Activated CD4-positive, alpha-beta T cell treated with anti-CD3 and anti-CD28 coated beads, Interleukin-2, Interleukin-4, amounts not matched to agents 100 ng/mL and 50 ng/mL, durations not matched to agents 16 hours and 8 hours (primary cell): Measurements from ENCODE around the gene CAMK2B.

Experiments used
- DNase-seq: peaks from one replicate; pipeline ENCODE4 v3.0.0-alpha.2; 2020; ENCODE audit warnings: low spot score

The CAMK2B gene

DNA sequence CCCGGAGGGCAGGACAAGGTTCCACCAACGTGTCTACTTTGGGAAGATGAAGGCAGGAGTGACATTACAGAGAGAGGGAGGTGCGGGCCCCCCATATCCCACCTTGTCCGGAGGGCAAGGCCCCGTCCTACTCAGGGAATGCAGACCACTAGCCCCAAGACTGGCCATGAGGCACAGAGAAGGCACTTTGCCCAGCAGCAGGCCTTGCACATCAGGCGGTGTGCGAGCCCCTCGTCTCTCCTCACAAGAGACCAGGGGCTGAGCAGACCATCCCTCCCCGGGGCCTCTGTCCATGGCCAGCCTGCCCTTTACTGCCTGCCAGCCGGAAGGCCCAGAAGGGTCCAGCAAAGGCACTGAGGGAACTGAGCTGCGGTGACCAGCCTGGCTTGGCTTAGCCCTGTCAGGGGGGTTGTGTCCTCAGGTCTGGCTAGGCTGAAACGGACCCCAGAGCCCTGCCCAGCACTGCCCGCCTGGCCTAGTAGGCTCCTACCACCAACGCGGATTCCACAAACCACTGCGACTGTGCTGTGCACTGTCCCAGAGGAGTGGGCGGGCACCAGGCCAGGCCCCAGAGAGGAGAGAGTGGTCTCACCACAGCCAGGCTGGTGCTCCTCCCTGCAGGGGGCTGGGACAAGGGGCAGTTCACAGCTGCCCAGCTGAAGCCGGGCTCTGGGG is 16.7 kb downstream of the CAMK2B start:
- DNase-seq: no peak

DNA sequence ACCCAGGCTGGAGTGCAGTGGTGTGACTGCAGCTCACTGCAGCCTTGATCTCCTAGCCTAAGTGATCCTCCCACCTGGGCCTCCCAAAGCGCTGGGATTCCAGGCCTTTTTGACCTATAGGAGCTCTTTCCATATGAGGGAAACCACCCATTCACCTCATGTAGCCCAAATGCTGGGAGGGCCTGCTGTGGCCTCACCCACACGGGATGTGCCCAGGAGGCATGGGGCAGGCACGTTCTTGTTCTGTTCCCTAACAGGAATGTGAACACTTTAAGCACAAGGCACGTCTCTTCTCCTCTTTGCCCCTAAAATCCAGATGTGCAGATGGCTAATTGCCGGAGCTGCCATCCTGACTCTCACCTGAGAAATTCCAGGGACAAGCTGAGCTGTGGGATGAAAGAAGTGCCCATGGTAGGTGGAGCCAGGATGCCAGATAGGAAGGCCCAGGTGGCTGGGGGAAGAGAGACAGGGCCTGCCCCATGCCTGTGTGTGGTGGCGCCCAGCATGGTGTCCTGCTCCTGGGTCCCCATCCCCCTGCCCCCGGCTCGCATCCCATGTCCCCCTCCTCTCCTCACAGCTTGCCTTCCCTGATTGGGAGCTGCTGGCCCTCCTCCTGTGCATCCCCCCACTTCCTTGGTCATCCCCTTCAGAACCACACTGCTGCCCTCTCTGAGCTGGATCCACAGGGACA is 17.3 kb downstream of the CAMK2B start:
- no peak for DNase-seq

DNA sequence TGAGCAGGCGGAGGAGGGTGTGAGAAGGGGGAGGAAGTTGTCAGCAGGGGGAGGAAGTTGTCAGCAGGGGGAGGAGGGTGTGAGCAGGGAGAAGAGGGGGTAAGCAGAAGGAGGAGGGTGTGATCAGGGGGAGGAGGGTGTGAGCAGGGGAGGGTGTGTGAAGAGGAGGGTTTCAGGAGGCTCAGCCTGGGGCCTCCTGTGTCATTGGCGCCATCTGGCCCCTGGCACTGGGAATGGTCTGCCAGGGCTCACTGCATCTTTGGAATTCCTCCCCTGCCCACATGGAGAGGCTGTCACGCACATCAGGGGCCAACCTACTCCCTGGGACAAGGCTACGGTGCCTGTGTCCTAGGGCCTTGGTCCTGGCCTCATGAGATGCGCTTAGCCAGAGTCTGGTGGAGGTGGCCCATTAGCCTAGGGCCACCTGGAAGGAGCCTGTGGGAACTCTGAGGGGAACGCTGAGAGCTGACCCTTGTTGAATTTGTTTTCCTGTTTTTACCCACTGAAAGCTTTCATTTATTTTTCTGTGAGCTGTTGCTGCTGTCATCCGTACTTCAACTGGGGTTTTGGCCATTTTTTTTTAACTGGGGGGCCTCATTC is 18.0 kb downstream of the CAMK2B start:
- peak; percentile 6 for DNase-seq

- DNase-seq: no peak
Measured at GRCh38 chr7:44306606-44307005, 18.8 kb downstream of the CAMK2B start.

DNA sequence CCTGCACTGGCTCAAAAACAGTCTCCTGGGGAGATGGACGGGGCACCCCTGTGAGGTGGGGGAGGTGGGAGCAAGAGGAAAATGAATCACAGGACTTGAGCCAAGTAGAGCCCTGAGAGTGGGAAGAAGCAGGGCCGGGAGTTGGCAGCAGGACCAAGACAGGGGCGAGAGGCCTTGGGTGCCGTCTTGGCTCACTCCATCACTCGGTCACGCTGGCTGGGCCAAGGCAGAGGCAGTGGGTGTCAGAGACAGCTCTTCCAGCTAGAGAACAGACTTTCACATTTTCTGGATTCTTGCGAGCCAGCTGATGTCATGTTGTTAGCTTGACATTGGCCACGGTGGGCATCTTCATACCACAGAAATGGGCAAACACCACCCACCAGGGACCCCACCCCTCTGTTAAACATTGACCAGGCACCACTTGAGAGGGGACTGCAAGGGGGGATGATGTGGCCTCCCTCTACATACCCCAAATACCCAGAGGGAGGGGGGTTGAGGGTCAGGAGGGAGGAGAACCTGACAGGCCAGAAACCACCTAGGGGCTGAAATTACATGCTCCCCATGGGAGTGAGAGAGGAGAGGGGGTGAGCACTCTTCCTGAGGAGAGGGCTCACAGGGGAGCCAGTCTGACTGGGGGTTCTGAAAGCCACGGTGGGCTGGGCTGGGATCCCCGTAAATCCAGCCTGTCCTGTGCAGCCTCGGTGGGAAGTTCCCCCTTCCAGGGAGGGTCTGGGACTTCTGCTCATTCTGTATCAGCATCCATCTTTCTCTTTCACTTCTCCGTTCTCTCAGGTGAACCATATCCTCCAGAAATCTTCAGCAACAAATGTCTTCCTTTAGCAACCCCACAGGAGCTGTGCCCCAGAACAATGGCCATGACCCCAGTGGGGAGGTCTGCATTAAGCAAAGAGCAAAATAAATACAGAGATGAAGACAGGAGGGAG is 19.6 kb downstream of the CAMK2B start:
- no peak for DNase-seq

DNA sequence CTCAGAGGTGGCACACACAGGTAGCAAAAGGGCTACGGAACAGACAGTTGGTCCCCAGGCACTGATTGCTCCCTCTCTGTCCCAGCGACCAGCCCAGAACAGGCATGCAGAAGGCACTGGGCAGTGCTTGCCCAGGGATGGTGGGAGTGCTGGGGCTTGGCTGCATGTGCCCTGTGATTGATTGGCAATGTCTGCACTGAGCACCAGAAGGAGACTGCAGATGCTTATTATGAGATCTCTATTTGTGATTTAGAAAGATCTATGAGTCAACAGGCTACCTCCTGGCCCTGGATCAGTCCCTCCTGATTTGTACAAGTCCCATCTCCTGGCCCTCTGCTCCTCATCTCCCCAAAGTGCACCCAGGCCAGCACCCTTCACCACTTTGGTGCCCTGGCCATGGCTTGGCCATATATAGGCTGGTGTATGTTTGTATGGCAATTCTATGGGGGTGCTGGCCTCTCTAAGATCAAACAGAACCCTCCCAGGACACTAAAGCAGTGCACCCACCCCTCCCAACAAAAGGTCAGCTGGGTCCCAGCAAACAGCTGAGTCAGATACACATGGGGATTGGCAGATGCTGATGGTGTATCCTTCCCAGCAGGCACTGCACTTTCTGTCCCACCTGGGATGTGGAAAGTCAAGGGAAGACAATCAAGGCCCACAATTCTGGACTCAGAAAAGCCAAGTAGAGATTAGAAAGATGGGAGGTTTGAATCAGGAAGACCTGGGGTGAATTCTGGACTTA is 30.9 kb downstream of the CAMK2B start:
- DNase-seq: no peak

- DNase-seq: no peak
Measured at GRCh38 chr7:44293561-44294324, 31.7 kb downstream of the CAMK2B start.

- no peak for DNase-seq
Measured at GRCh38 chr7:44292876-44293560, 32.4 kb downstream of the CAMK2B start.

GRCh38 chr7:44292420-44292817 is 33.0 kb downstream of the CAMK2B start:
- no peak for DNase-seq

DNA sequence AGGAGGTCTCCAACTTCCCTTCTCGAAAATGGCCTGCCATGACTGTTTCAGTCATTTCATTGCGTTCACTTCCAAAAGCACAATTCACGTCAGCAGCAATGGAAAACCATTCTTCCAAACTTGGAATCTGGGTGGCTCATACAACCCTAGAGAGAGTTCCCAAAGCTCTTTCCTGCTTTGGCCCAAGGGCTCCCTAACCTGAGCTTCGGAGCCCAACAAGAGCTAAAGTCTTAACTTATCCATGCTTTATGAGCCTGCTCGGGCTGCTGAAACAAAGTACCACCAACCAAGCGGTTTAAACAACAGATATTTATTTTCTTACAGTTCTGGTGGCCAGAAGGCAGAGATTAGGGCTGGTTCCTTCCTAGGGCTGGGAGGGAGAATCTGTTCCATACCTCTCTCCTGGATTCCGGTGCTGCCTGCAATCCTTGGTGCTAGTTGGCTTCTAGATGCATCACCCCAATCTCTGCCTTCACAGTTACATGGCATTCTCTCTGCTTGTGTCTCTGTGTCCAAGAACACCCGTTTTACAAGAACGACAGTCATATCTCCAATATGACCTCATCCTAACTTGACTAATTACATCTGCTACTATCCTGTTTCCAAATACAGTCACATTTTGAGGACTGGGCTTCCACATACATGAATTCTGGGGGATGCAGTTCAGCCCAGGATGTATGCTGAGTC is 33.5 kb downstream of the CAMK2B start:
- no peak for DNase-seq

DNA sequence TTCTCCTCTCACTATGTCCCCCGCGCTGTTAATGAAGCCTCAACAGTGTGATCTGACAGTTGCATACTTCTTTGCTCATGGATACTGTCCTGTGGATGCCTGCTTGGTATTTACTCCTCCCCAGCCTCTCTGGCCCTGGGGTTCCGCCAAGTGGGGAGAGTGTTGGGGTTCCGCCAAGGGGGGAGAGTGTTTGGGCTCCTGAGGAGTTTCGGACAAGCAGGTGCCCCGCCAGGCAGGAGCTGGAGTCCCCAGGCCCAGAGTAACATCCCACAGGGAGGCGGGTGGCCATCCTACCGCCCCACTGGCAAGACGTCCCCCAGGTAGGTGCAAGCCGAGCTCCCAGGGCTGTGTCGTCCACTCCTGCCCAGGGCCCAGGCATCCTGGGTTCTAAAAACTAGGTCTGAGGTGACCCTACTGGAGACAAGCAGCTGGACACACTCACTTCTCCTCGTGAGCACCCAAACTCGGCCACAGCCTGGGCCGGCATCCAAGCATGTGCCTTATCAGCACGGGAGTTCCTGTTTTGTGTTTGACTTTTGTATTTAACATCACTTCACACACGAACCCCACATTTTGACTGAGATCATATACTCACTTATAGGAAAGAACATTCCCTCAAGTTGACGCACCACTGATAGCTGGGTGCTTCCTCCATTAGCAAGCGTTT is 34.2 kb downstream of the CAMK2B start:
- DNase-seq: no peak

DNA sequence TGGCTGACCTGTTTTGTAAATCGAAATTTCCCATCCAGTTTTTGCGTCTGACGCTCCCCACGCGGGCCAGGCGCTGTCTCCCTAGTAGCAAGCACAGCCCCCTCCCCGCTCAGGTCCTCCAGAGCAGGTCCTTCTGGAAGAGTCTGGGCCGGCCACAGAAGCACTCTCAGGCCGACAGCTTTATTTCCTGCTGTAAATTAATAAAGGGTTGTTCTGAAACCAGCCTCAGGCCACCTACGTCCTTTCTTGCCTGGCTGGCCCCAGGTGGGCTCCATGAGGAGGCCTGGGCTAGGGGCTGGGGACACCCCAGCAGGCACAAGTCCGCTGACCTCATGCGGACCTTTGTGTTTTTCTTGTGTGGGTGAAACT is 35.2 kb downstream of the CAMK2B start:
- DNase-seq: no peak

- no peak for DNase-seq
Measured at GRCh38 chr7:44289341-44290251, 35.8 kb downstream of the CAMK2B start.

GRCh38 chr7:44288811-44289340 is 36.5 kb downstream of the CAMK2B start:
- no peak for DNase-seq

DNA sequence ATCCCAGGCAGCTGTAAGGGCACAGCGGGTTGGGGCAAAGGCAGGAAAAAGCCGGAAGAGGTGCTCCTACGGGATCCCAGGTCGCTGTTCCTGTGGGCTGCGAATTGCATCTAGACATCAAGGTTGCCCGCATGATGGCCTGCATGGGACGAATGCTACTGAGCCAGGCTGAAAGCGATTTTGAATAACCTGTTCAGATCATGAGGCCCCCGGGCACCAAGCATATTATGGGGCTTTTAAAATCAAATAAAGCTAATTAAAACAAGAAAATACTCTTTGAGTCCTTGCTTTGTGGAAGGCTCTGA is 37.1 kb downstream of the CAMK2B start:
- DNase-seq: no peak

GRCh38 chr7:44287488-44288380 is 37.7 kb downstream of the CAMK2B start:
- no peak for DNase-seq
